NCI-H345 (cell line): Measurements from ENCODE around the gene FTCD.

Experiments
- DNase-seq: peaks from one replicate; lab custom pipeline; 2025; lab: John Stamatoyannopoulos, UW

FTCD gene

GRCh38 chr21:46093668-46094400 is 61.5 kb downstream of the FTCD start:
- DNase-seq = no peak

- no peak for DNase-seq
Measured at GRCh38 chr21:46092811-46093667, 62.3 kb downstream of the FTCD start.

GRCh38 chr21:46092026-46092764 is 63.2 kb downstream of the FTCD start:
- DNase-seq = no peak

- DNase-seq = no peak
Measured at GRCh38 chr21:46091631-46092025, 63.8 kb downstream of the FTCD start.

- DNase-seq = no peak
Measured at GRCh38 chr21:46091118-46091517, 64.3 kb downstream of the FTCD start.

- no peak for DNase-seq
Measured at GRCh38 chr21:46089285-46089684, 66.1 kb downstream of the FTCD start.

GRCh38 chr21:46088189-46088588 is 67.2 kb downstream of the FTCD start:
- DNase-seq = no peak

GRCh38 chr21:46087641-46088040 is 67.7 kb downstream of the FTCD start:
- no peak for DNase-seq
